Esophagus muscularis mucosa (tissue), 3 donors: ENCODE data around the gene CNTNAP2.

Experiments
- EP300 ChIP-seq: sonication (generic); formaldehyde crosslinking; IDR thresholded peaks from one replicate; pipeline ENCODE4 v1.6.1; 2017; ENCODE audit warnings: antibody characterized with exemption
- POLR2AphosphoS5 ChIP-seq, 2 donors: sonication (generic); formaldehyde crosslinking; IDR thresholded peaks; one replicate each; pipeline ENCODE4 v1.6.1; 2017; ENCODE audit warnings: antibody characterized with exemption in 2 of 2

DNA sequence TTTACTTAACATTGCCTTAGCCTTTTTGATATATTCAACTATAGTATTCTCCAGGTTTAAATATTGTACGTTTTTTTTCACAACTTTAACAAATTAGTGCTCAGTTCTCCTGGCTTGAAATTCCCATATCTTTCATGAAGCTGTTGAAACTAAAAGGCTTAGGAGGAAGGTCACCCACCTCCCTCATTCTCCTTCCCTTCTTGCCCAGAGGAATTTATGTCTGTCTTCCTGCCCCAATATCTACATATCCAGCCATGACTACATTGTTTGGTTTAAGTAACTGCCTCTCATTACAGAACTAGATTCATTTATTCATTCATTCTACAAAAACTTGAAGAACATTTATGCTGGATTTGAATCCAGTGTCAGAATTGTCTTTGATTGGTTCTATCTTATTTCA is 2219.2 kb downstream of the CNTNAP2 start:
- no peak for TF ChIP-seq EP300
- no peak for TF ChIP-seq POLR2AphosphoS5 (IDR thresholded peaks at IDR 0.05)
